ENCODE results near the gene ZNF292.

The ZNF292 gene

GRCh38 chr6:87181903-87182302 is 26.5 kb downstream of the ZNF292 start:
- Histone ChIP-seq H3K27me3 (ENCODE audit: control insufficient read depth, low read length) (no peaks in the 10 kb centered on the region), H4K20me1 (ENCODE audit: control insufficient read depth, insufficient read depth, low read depth, low read length) (peaks cover 25% of the 10 kb centered on the region), H3F3A (ENCODE audit: control insufficient read depth, insufficient read depth) (no peaks in the 10 kb centered on the region), H3K9me2 (replicated peaks; ENCODE audit: control insufficient read depth, low read length) (no peaks in the 10 kb centered on the region), H3K9me3 (ENCODE audit: control insufficient read depth, insufficient read depth, low read length) (no peaks in the 10 kb centered on the region), H3K27ac (ENCODE audit: low read depth, low read length) (no peak overlapping the region), H3K4me2 (ENCODE audit: low read length) (no peak overlapping the region), H3K4me3 (ENCODE audit: low read length) (no peak overlapping the region), H3K4me1 (ENCODE audit: control insufficient read depth, low read length) (no peaks in the 10 kb centered on the region), H3K36me3 (ENCODE audit: control insufficient read depth, low read length) (peaks cover 41% of the 10 kb centered on the region), H3K79me2 (ENCODE audit: control insufficient read depth, low read length) (peaks cover 85% of the 10 kb centered on the region)
- TF ChIP-seq EZH2phosphoT487 (IDR thresholded peaks at IDR 0.05; ENCODE audit: borderline replicate concordance, low read length) (no peak), CTCF (IDR thresholded peaks at IDR 0.05; ENCODE audit: low read depth, low read length, poor library complexity, severe bottlenecking) (no peak)

- peaks cover 85% of the 10 kb centered on the region for H3K79me2 ChIP-seq (ENCODE audit: control insufficient read depth, low read length)
- H3K36me3 ChIP-seq (ENCODE audit: control insufficient read depth, low read length) = peaks cover 41% of the 10 kb centered on the region
These were observed 27.0 kb downstream of the ZNF292 start for GRCh38 chr6:87182321-87182720.

GRCh38 chr6:87182940-87183339 is 27.6 kb downstream of the ZNF292 start:
- TF ChIP-seq CTCF (IDR thresholded peaks at IDR 0.05; ENCODE audit: low read depth, low read length, poor library complexity, severe bottlenecking) = no peak
- no peak for TF ChIP-seq EZH2phosphoT487 (IDR thresholded peaks at IDR 0.05; ENCODE audit: borderline replicate concordance, low read length)
- Histone ChIP-seq H3K4me2 (ENCODE audit: low read length) (no peak overlapping the region), H4K20me1 (ENCODE audit: control insufficient read depth, insufficient read depth, low read depth, low read length) (peaks cover 22% of the 10 kb centered on the region), H3K9me2 (replicated peaks; ENCODE audit: control insufficient read depth, low read length) (no peaks in the 10 kb centered on the region), H3K36me3 (ENCODE audit: control insufficient read depth, low read length) (peaks cover 41% of the 10 kb centered on the region), H3K79me2 (ENCODE audit: control insufficient read depth, low read length) (peaks cover 85% of the 10 kb centered on the region), H3K27ac (ENCODE audit: low read depth, low read length) (no peak overlapping the region), H3K4me3 (ENCODE audit: low read length) (no peak overlapping the region), H3K4me1 (ENCODE audit: control insufficient read depth, low read length) (no peaks in the 10 kb centered on the region), H3K27me3 (ENCODE audit: control insufficient read depth, low read length) (no peaks in the 10 kb centered on the region), H3F3A (ENCODE audit: control insufficient read depth, insufficient read depth) (no peaks in the 10 kb centered on the region), H3K9me3 (ENCODE audit: control insufficient read depth, insufficient read depth, low read length) (no peaks in the 10 kb centered on the region)

More at GRCh38 chr6:87182321-87182720, 27.0 kb downstream of the ZNF292 start:
- Histone ChIP-seq H3K4me1 (ENCODE audit: control insufficient read depth, low read length) (no peaks in the 10 kb centered on the region), H3K27ac (ENCODE audit: low read depth, low read length) (no peak overlapping the region), H3K9me3 (ENCODE audit: control insufficient read depth, insufficient read depth, low read length) (no peaks in the 10 kb centered on the region), H3K4me2 (ENCODE audit: low read length) (no peak overlapping the region), H4K20me1 (ENCODE audit: control insufficient read depth, insufficient read depth, low read depth, low read length) (peaks cover 25% of the 10 kb centered on the region), H3F3A (ENCODE audit: control insufficient read depth, insufficient read depth) (no peaks in the 10 kb centered on the region), H3K4me3 (ENCODE audit: low read length) (no peak overlapping the region), H3K27me3 (ENCODE audit: control insufficient read depth, low read length) (no peaks in the 10 kb centered on the region), H3K9me2 (replicated peaks; ENCODE audit: control insufficient read depth, low read length) (no peaks in the 10 kb centered on the region)
- TF ChIP-seq EZH2phosphoT487 (IDR thresholded peaks at IDR 0.05; ENCODE audit: borderline replicate concordance, low read length) = no peak
- no peak for TF ChIP-seq CTCF (IDR thresholded peaks at IDR 0.05; ENCODE audit: low read depth, low read length, poor library complexity, severe bottlenecking)
